Activated CD8-positive, alpha-beta memory T cell treated with anti-CD3 and anti-CD28 coated beads, Interleukin-2, amount 50 U/mL, for 24 hours (primary cell): ENCODE measurements around the gene DNAH8.
"Not testable (repeated sequence)": the region's sequence is repeated elsewhere in the genome, so short reads cannot be mapped to it uniquely, and the experiment has no call there.

Experiments
- DNase-seq: peaks from one replicate; pipeline ENCODE4 v3.0.0-alpha.2; 2020; ENCODE audit errors: extremely low read depth

DNAH8 gene

GRCh38 chr6:38907264-38907663 lies 192.2 kb downstream of the DNAH8 start:
- DNase-seq = no peak

- no peak for DNase-seq
These were observed 194.1 kb downstream of the DNAH8 start for GRCh38 chr6:38909015-38909730.

DNA sequence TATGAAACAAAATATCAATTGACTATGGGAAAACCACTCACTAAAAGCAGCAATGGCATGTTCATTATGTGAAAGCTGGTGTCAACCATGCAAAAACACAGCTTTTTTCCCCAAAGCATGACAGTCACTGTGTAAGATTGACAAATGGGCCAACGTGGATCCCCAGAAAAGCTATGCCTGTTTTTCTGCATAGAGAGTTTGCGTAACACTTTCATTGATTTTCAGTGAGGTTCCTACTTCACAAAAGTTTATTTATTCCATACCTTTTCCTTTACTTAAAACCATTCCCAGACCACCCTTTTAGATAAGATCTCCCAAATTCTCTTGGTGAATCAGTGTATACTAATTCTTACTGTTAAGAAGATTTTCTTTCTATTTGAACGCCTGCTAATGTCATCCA lies 195.1 kb downstream of the DNAH8 start:
- no peak for DNase-seq

DNA sequence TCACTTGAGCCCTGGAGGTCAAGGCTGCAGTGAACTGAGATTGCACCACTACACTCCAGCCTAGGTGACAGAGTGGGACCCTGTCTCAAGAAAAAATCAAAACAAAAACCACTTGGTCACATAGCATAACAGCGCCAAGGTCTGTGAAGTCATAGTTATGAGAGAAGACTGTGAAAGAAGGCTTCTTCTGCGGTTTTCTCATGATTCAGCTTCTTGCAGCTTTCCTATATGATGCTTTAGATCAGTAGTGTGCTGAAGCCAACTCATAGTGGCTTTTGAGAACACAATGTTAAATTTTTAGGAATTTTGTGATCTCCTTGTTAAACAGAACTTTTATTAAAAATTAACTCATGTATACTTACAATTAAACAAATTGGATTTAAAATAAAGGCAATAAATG lies 197.3 kb downstream of the DNAH8 start:
- DNase-seq = no peak

DNA sequence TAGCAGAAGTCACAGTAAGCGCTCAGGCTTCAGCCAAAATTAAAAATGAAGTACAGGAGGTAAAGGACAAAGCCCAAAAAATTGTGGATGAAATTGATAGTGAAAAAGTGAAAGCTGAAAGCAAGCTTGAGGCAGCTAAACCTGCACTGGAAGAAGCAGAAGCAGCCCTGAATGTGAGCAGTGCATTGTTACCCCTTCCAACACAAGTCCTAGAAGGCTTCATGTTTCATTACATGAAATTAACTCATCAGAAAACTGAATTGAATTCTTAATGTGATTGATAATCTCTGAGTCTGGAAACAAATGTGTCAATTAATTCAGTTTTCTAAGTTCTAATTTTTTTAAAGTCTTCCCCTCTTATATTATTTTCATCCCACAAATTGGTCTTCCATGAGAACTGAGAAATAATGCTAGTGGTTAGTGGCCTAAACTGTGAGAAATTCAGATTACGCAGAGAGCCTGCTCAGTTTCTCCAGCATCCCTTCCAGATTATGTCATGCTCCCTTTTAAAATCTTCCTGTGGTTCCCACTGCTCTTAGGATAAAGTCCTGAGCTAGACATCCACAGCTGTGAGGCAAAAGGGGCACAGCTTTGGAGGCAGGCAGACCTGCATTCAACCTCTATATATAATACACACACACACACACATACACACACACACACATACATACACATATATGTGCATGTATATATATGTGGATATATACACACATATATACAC lies 200.3 kb downstream of the DNAH8 start:
- no peak for DNase-seq

DNA sequence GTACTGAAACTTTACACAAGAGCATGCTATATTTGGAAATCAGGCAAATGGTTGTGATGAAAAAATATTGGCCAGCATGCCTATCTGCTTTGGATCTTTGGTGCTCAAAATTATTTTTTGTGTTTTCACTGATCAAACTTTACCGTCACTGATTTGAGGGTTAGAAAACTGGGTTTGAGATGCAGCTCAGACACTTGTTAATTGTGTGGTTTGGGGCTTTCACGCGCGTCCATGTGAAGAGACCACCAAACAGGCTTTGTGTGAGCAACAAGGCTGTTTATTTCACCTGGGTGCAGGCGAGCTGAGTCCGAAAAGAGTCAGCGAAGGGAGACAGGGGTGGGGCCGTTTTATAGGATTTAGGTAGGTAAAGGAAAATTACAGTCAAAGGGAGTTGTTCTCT lies 206.4 kb downstream of the DNAH8 start:
- DNase-seq = not testable (repeated sequence)

DNA sequence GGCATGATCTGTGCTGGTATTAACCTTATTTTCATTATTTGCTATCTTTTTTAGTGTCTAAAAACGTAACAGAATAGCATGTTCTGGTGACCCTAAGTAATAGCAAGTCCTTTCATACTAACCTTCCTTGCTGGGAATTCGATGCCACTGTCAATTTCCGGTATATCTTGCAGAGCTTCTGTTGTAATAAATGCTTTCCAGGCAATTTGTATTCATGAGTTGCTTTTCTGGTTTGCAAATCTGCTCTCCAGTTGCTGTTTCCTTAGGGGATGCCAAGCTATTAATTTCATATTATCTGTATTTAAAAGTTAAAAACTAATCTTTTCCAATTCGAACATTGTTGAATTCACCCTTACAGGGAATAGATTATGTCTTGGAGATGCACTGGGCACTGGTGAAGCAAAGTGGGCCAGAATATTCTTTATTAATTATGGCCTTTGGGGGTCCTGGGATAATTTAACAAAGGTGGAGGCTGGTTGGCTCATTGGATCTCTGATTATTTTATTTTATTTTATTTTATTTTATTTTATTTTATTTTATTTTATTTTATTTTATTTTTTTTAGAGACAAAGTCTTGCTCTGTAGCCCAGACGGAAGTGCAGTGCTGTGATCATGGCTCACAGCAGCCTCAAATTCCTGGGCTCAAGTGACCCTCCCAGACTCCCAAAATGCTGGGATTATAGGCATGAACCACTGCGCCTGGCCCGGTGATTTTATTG lies 209.8 kb downstream of the DNAH8 start:
- DNase-seq = no peak

- no peak for DNase-seq
These were observed 214.4 kb downstream of the DNAH8 start for GRCh38 chr6:38929560-38929959.

- no peak for DNase-seq
These were observed 218.3 kb downstream of the DNAH8 start for GRCh38 chr6:38933426-38933825.

GRCh38 chr6:38935051-38935450 lies 219.9 kb downstream of the DNAH8 start:
- no peak for DNase-seq

DNA sequence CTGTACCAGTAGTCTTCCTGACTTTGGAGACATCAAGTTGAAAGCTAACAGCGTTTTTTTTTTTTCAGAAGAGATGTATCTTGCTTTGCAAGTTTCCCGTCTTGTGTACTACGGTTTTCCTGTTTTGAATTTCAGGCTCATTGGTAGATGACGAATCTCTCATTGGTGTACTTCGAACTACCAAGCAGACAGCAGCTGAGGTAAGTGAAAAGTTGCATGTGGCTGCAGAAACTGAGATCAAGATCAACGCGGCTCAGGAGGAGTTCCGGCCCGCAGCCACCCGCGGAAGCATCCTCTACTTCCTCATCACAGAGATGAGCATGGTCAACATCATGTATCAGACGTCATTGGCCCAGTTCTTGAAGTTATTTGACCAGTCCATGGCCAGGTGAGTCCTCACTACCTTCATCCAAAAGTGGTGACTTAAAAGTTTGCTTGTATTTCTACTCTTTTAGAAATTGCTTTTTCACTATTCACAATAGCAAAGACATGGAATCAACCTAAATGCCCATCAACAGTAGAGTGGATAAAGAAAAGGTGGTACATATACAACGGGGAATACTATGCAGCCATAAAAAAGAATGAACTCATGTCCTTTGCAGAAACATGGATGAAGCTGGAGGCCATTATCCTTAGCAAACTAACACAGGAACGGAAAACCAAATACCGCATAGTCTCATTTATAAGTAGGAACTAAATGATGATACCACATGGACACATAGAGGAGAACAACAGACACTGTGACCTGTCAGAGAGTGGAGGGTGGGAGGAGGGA lies 222.9 kb downstream of the DNAH8 start:
- no peak for DNase-seq

GRCh38 chr6:38938741-38939140 lies 223.6 kb downstream of the DNAH8 start:
- DNase-seq = no peak

GRCh38 chr6:38942442-38942841 lies 227.3 kb downstream of the DNAH8 start:
- DNase-seq = no peak

GRCh38 chr6:38942965-38943364 lies 227.9 kb downstream of the DNAH8 start:
- DNase-seq = no peak

DNA sequence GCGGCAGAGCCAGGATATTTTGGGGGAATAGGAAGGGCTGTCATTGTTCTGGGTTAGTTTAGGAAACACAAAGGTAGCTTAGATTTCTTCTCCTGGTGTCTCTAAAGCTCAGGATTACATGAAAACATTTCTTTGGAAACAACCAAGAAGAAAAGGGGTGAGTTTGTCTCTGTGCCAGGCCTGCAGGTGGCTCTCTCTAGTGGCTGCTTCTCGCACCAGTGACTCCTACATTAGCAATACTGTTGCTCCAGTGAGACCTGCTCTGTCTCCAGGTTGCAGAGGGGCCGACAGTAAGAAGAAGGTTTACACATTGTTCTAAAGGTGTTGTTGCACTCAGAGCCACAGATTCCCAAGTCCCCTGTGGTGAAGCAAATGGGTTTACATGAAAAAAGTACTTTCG lies 228.9 kb downstream of the DNAH8 start:
- DNase-seq = no peak

DNA sequence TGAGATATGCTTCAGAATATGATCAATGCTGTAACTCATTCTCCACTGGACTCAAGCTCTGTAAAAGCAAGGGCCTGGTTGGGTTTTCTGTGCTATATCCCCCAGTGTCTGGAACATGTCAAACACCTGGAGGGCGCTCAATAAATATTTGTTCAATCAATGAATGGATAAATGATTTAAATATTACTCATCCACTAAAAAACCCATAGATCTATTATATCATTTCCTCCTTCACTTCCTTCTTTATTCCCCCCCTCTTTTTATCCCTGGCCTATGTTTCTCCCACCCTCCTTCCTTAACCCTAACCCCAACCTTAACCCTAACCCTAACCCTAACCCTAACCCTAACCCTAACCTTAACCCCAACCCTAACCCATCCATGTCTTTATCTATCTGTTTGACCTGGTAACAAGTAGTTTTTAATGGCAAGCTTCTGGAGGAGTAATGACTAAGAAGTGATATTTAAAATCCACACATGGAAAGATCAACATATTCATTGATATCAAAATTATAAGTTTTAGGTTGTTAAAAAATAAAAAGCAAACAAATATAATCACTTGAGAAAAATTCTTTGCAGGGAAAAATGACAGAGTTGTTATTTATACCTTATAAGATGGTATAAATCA lies 229.7 kb downstream of the DNAH8 start:
- DNase-seq = no peak

DNA sequence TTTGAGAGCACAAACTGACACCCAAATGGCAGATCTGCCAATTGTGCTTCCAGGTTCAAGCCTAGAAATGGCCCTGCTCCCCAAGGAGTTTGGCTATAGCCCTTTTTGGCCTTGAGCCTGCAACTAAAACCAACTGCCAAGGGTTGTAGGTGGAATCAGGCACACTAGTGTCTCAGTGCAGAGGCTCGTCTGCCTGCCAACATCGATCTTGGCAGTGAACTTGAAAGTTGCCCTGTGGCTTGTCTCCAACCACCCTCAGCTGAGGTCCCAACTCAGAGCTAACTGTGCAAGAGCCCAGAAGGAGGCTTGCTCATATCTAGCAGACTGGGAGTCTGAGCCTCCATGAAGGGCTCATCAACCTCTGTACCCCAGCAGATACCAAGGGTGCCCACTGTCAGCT lies 240.8 kb downstream of the DNAH8 start:
- DNase-seq = no peak

- DNase-seq = no peak
These were observed 242.3 kb downstream of the DNAH8 start for GRCh38 chr6:38957426-38957825.

DNA sequence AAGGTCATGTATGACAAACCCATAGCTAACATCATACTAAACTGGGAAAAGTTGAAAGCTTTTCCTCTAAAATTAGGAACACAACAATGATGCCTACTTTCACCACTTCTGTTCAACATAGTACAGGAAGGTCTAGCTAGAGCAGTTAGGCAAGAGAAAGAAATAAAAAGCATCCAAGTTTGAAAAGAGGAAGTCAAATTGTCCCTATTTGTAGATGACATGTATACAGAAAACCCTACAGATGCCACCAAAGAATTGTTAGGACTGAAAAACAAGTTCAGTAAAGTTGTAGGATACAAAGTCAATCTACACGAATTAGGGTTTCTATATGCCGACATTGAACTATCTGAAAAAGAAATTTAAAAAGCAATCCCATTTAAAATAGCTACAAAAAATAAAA lies 244.0 kb downstream of the DNAH8 start:
- DNase-seq = no peak

DNA sequence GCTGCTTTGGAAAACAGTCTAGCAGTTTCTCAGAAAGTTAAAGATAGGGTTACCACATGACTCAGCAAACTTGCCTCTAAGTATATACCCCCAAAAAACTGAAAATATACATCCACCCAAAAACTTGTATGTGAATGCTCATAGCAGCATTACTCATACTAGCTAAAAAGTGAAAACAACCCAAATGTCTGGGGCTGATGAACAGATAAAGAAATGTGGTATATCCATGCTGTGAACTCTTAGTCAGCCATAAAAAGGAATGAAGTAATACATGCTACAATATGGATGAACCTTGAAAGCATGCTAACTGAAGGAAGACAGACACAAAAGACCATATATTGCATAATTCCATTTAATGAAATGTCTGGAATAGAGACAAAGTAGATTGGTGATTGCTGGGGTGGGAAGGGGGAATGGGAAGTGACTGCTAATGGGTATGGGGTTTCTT lies 253.6 kb downstream of the DNAH8 start:
- no peak for DNase-seq

DNA sequence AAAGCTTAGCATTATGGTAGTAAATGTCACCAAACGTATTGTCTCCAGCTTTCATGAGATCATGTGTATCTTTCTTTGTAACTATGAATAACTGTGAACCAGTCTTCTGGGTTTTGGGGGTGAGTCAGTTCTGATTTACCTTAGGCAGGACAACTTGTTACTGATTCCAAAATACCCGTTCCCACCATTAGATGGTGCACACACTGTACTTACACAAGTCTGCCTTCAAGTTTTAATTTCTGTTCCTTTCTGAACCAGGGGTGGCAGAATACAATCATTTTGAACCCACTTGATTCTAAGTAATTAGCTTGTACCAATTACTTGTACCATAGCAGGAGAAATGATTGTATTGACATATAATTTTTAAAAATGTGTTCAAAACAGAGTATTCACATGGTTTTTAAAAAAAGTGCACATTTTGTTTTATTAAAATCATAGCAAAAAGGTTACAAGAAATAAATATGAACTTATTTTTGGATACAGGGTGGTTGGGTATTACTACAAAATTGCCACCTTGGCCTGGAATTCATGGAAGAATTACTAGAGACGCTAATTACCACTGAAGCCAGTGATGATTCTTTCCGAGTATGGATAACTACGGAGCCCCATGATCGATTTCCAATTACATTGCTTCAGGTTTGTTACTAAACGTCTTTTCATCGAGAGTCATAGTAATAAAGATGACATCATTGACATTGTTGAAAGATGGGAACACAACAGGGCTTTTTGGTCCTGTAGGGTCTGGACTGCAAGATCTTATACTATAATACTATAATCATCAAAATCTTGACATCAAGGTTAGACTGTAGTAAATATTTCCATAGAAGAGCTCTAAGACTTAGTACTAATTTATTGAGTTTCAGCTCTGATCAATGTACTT lies 258.3 kb downstream of the DNAH8 start:
- DNase-seq = no peak
